ENCODE data around the gene MYADM.

GRCh38 chr19:53908935-53909415 lies 41.3 kb downstream of the MYADM start, which contains the start of gene CACNG7:
- TF ChIP-seq CTCF (IDR thresholded peaks at IDR 0.05) (no peak), POLR2A (IDR thresholded peaks at IDR 0.05) (no peak)

Data from heart left ventricle (tissue), 13 donors.